ENCODE results near the gene ERO1B. TPM values are rescaled to one million over a fixed set of nuclear protein-coding genes. Genes with fewer than 3 reads are reported as not detected.

ERO1B gene
- total and polyA plus RNA-seq, 4 donors = 6.2 to 14.3 (median 9.3) TPM

- H3K36me3 ChIP-seq (ENCODE audit: control insufficient read depth, insufficient read depth, low read length) = no peaks in the 10 kb centered on the region
- DNase-seq (ENCODE audit: low read depth in 4 of 6, low spot score in 6 of 6) = no peak
- H3K9me3 ChIP-seq (ENCODE audit: control insufficient read depth, insufficient read depth, low read length) = no peaks in the 10 kb centered on the region
- H3K4me3 ChIP-seq (ENCODE audit: low read depth, low read length) = no peak overlapping the region
- H3K27me3 ChIP-seq (ENCODE audit: control insufficient read depth, insufficient read depth, low read length) = peaks cover 6% of the 10 kb centered on the region
- peaks cover 8% of the 10 kb centered on the region for H3K4me1 ChIP-seq (ENCODE audit: control insufficient read depth, insufficient read depth, low read length)
- no CpG with 5 or more reads among the region's 2 CpGs for WGBS (ENCODE audit: insufficient coverage)
- no peak overlapping the region for H3K27ac ChIP-seq (ENCODE audit: low read depth, low read length)
Measured at GRCh38 chr1:236284291-236284721, 2.5 kb upstream of the ERO1B start.

GRCh38 chr1:236282719-236283118, 961 bp upstream of the ERO1B start:
- no peak for DNase-seq (ENCODE audit: low read depth in 4 of 6, low spot score in 6 of 6)
- Histone ChIP-seq H3K36me3 (ENCODE audit: control insufficient read depth, insufficient read depth, low read length) (no peaks in the 10 kb centered on the region), H3K4me3 (ENCODE audit: low read depth, low read length) (peak overlapping the region; percentile 71), H3K4me1 (ENCODE audit: control insufficient read depth, insufficient read depth, low read length) (peaks cover 8% of the 10 kb centered on the region), H3K27ac (ENCODE audit: low read depth, low read length) (no peak overlapping the region), H3K27me3 (ENCODE audit: control insufficient read depth, insufficient read depth, low read length) (peaks cover 6% of the 10 kb centered on the region), H3K9me3 (ENCODE audit: control insufficient read depth, insufficient read depth, low read length) (no peaks in the 10 kb centered on the region)
- no CpG with 5 or more reads among the region's 2 CpGs for WGBS (ENCODE audit: insufficient coverage)

- H3K9me3 ChIP-seq (ENCODE audit: control insufficient read depth, insufficient read depth, low read length) = no peaks in the 10 kb centered on the region
- peak overlapping the region; percentile 71 for H3K4me3 ChIP-seq (ENCODE audit: low read depth, low read length)
- WGBS (ENCODE audit: insufficient coverage) = 7% methylated on average over 5 of the region's 7 CpGs
- peaks cover 8% of the 10 kb centered on the region for H3K4me1 ChIP-seq (ENCODE audit: control insufficient read depth, insufficient read depth, low read length)
- DNase-seq (ENCODE audit: low read depth in 4 of 6, low spot score in 6 of 6) = no peak
- H3K36me3 ChIP-seq (ENCODE audit: control insufficient read depth, insufficient read depth, low read length) = no peaks in the 10 kb centered on the region
- peaks cover 6% of the 10 kb centered on the region for H3K27me3 ChIP-seq (ENCODE audit: control insufficient read depth, insufficient read depth, low read length)
- no peak overlapping the region for H3K27ac ChIP-seq (ENCODE audit: low read depth, low read length)
Measured at GRCh38 chr1:236282425-236282716, 613 bp upstream of the ERO1B start.

- Histone ChIP-seq H3K27me3 (ENCODE audit: control insufficient read depth, insufficient read depth, low read length) (peaks cover 6% of the 10 kb centered on the region), H3K4me3 (ENCODE audit: low read depth, low read length) (peak overlapping the region; percentile 71), H3K36me3 (ENCODE audit: control insufficient read depth, insufficient read depth, low read length) (no peaks in the 10 kb centered on the region), H3K4me1 (ENCODE audit: control insufficient read depth, insufficient read depth, low read length) (peaks cover 8% of the 10 kb centered on the region), H3K27ac (ENCODE audit: low read depth, low read length) (peak overlapping the region; percentile 15), H3K9me3 (ENCODE audit: control insufficient read depth, insufficient read depth, low read length) (no peaks in the 10 kb centered on the region)
- DNase-seq (ENCODE audit: low read depth in 4 of 6, low spot score in 6 of 6) = peak in 5 of 6 donors; percentile 12 to 75 (median 28)
- WGBS (ENCODE audit: insufficient coverage) = 0% methylated on average over 38 of the region's 38 CpGs
Measured at GRCh38 chr1:236281198-236281653, 532 bp downstream of the ERO1B start.

- peak in 2 of 6 donors; percentile 4 to 58 for DNase-seq (ENCODE audit: low read depth in 4 of 6, low spot score in 6 of 6)
Measured at GRCh38 chr1:236280438-236281197, 1.1 kb downstream of the ERO1B start.

GRCh38 chr1:236275586-236275985, 6.2 kb downstream of the ERO1B start:
- no peaks in the 10 kb centered on the region for H3K9me3 ChIP-seq (ENCODE audit: control insufficient read depth, insufficient read depth, low read length)
- no CpG with 5 or more reads among the region's 1 CpG for WGBS (ENCODE audit: insufficient coverage)
- H3K27ac ChIP-seq (ENCODE audit: low read depth, low read length) = no peak overlapping the region
- H3K27me3 ChIP-seq (ENCODE audit: control insufficient read depth, insufficient read depth, low read length) = no peaks in the 10 kb centered on the region
- no peak for DNase-seq (ENCODE audit: low read depth in 4 of 6, low spot score in 6 of 6)
- H3K4me1 ChIP-seq (ENCODE audit: control insufficient read depth, insufficient read depth, low read length) = peaks cover under 1% of the 10 kb centered on the region
- H3K36me3 ChIP-seq (ENCODE audit: control insufficient read depth, insufficient read depth, low read length) = no peaks in the 10 kb centered on the region
- no peak overlapping the region for H3K4me3 ChIP-seq (ENCODE audit: low read depth, low read length)

More at GRCh38 chr1:236280438-236281197, 1.1 kb downstream of the ERO1B start:
- H3K9me3 ChIP-seq (ENCODE audit: control insufficient read depth, insufficient read depth, low read length) = no peaks in the 10 kb centered on the region
- no peak overlapping the region for H3K27ac ChIP-seq (ENCODE audit: low read depth, low read length)
- no peaks in the 10 kb centered on the region for H3K36me3 ChIP-seq (ENCODE audit: control insufficient read depth, insufficient read depth, low read length)
- peaks cover 8% of the 10 kb centered on the region for H3K4me1 ChIP-seq (ENCODE audit: control insufficient read depth, insufficient read depth, low read length)
- peak overlapping the region; percentile 71 for H3K4me3 ChIP-seq (ENCODE audit: low read depth, low read length)
- whole genome bisulfite sequencing (ENCODE audit: insufficient coverage) = 19% methylated on average over 13 of the region's 13 CpGs
- peaks cover 6% of the 10 kb centered on the region for H3K27me3 ChIP-seq (ENCODE audit: control insufficient read depth, insufficient read depth, low read length)

- DNase-seq (ENCODE audit: low read depth in 4 of 6, low spot score in 6 of 6) = no peak
- H3K4me1 ChIP-seq (ENCODE audit: control insufficient read depth, insufficient read depth, low read length) = no peaks in the 10 kb centered on the region
- no peaks in the 10 kb centered on the region for H3K9me3 ChIP-seq (ENCODE audit: control insufficient read depth, insufficient read depth, low read length)
- H3K27ac ChIP-seq (ENCODE audit: low read depth, low read length) = no peak overlapping the region
- no peak overlapping the region for H3K4me3 ChIP-seq (ENCODE audit: low read depth, low read length)
- no peaks in the 10 kb centered on the region for H3K36me3 ChIP-seq (ENCODE audit: control insufficient read depth, insufficient read depth, low read length)
- no peaks in the 10 kb centered on the region for H3K27me3 ChIP-seq (ENCODE audit: control insufficient read depth, insufficient read depth, low read length)
Measured at GRCh38 chr1:236275061-236275460, 6.7 kb downstream of the ERO1B start.

- 100% methylated on average over 2 of the region's 2 CpGs for whole genome bisulfite sequencing (ENCODE audit: insufficient coverage)
- no peak for DNase-seq (ENCODE audit: low read depth in 4 of 6, low spot score in 6 of 6)
Measured at GRCh38 chr1:236273358-236273757, 8.4 kb downstream of the ERO1B start.

GRCh38 chr1:236269439-236269838, 12.3 kb downstream of the ERO1B start:
- Histone ChIP-seq H3K9me3 (ENCODE audit: control insufficient read depth, insufficient read depth, low read length) (no peaks in the 10 kb centered on the region), H3K27me3 (ENCODE audit: control insufficient read depth, insufficient read depth, low read length) (no peaks in the 10 kb centered on the region), H3K27ac (ENCODE audit: low read depth, low read length) (no peak overlapping the region), H3K36me3 (ENCODE audit: control insufficient read depth, insufficient read depth, low read length) (peaks cover 2% of the 10 kb centered on the region), H3K4me1 (ENCODE audit: control insufficient read depth, insufficient read depth, low read length) (no peaks in the 10 kb centered on the region), H3K4me3 (ENCODE audit: low read depth, low read length) (no peak overlapping the region)
- DNase-seq (ENCODE audit: low read depth in 4 of 6, low spot score in 6 of 6) = no peak

More at GRCh38 chr1:236273358-236273757, 8.4 kb downstream of the ERO1B start:
- no peaks in the 10 kb centered on the region for H3K4me1 ChIP-seq (ENCODE audit: control insufficient read depth, insufficient read depth, low read length)
- H3K9me3 ChIP-seq (ENCODE audit: control insufficient read depth, insufficient read depth, low read length) = no peaks in the 10 kb centered on the region
- H3K4me3 ChIP-seq (ENCODE audit: low read depth, low read length) = no peak overlapping the region
- H3K27ac ChIP-seq (ENCODE audit: low read depth, low read length) = no peak overlapping the region
- no peaks in the 10 kb centered on the region for H3K27me3 ChIP-seq (ENCODE audit: control insufficient read depth, insufficient read depth, low read length)
- no peaks in the 10 kb centered on the region for H3K36me3 ChIP-seq (ENCODE audit: control insufficient read depth, insufficient read depth, low read length)

GRCh38 chr1:236261898-236262297, 19.9 kb downstream of the ERO1B start:
- Histone ChIP-seq H3K4me3 (ENCODE audit: low read depth, low read length) (no peak overlapping the region), H3K27ac (ENCODE audit: low read depth, low read length) (no peak overlapping the region), H3K9me3 (ENCODE audit: control insufficient read depth, insufficient read depth, low read length) (peaks cover 12% of the 10 kb centered on the region), H3K4me1 (ENCODE audit: control insufficient read depth, insufficient read depth, low read length) (no peaks in the 10 kb centered on the region), H3K36me3 (ENCODE audit: control insufficient read depth, insufficient read depth, low read length) (peaks cover 5% of the 10 kb centered on the region), H3K27me3 (ENCODE audit: control insufficient read depth, insufficient read depth, low read length) (no peaks in the 10 kb centered on the region)
- DNase-seq (ENCODE audit: low read depth in 4 of 6, low spot score in 6 of 6) = no peak

All from spinal cord (tissue), 10 donors.